ENCODE data around the gene MTUS2.

MTUS2 gene

GRCh38 chr13:29427937-29428309, 607.8 kb downstream of the MTUS2 start:
- Histone ChIP-seq H4K20me1 (ENCODE audit: control insufficient read depth, insufficient read depth, low read depth, low read length) (no peaks in the 10 kb centered on the region), H3F3A (ENCODE audit: control insufficient read depth, insufficient read depth) (no peaks in the 10 kb centered on the region), H3K36me3 (ENCODE audit: control insufficient read depth, low read length) (no peaks in the 10 kb centered on the region), H3K9me2 (replicated peaks; ENCODE audit: control insufficient read depth, low read length) (no peaks in the 10 kb centered on the region), H3K27ac (ENCODE audit: low read depth, low read length) (no peak overlapping the region), H3K9me3 (ENCODE audit: control insufficient read depth, insufficient read depth, low read length) (no peaks in the 10 kb centered on the region), H3K4me3 (ENCODE audit: low read length) (no peak overlapping the region), H3K79me2 (ENCODE audit: control insufficient read depth, low read length) (no peaks in the 10 kb centered on the region), H3K4me2 (ENCODE audit: low read length) (no peak overlapping the region), H3K4me1 (ENCODE audit: control insufficient read depth, low read length) (no peaks in the 10 kb centered on the region), H3K27me3 (ENCODE audit: control insufficient read depth, low read length) (peaks cover 30% of the 10 kb centered on the region)
- no peak for TF ChIP-seq CTCF (IDR thresholded peaks at IDR 0.05; ENCODE audit: low read depth, low read length, poor library complexity, severe bottlenecking)
- TF ChIP-seq EZH2phosphoT487 (IDR thresholded peaks at IDR 0.05; ENCODE audit: borderline replicate concordance, low read length) = no peak

DNA sequence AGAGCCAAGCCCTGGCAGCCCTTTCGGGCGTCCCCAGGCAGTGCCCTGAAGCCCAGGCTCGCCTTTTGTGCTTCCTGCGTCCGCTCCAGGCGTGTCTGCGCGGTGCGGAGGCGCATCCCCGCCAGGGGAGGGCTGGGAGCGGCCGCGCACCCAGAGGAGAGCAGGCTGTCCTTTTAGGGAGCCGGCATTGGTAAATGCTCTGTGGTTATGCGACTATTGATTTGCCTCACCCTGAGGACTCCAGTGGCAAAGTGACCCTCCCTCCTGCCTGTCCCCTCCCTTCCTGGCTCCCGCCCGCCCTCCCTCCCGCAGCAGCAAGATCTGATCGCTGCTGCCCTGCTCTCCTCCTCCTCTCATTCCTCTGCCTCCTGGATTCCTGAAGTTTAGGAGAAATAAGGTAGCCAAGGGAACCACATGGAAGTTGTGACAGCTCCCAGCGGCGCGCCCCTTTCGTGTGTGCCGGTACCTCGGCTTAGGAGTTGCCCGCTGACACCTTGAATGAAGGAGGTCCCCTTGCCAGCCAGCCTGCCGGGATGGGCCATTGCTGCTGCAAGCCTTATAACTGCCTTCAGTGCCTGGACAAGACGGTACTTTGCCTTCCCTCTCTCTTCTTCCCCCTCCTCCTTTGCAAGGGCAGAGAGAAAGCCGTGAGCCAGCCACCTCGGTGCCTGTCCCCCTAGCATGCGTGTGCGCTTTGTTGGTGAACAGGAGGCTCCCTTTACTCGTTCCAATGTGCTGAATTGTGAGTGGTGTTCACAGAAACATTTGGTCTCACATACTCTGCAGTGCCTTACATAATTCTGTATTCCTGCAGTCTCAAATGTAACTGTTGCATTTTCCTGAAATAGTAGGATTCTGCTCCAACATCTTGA, 608.4 kb downstream of the MTUS2 start:
- no peaks in the 10 kb centered on the region for H3F3A ChIP-seq (ENCODE audit: control insufficient read depth, insufficient read depth)
- no peaks in the 10 kb centered on the region for H3K79me2 ChIP-seq (ENCODE audit: control insufficient read depth, low read length)
- H3K4me1 ChIP-seq (ENCODE audit: control insufficient read depth, low read length) = no peaks in the 10 kb centered on the region
- no peak for TF ChIP-seq CTCF (IDR thresholded peaks at IDR 0.05; ENCODE audit: low read depth, low read length, poor library complexity, severe bottlenecking)
- peak; percentile 67; the same call in 1 of the 2 replicates for TF ChIP-seq EZH2phosphoT487 (IDR thresholded peaks at IDR 0.05; ENCODE audit: borderline replicate concordance, low read length)
- no peak overlapping the region for H3K4me3 ChIP-seq (ENCODE audit: low read length)
- H3K4me2 ChIP-seq (ENCODE audit: low read length) = no peak overlapping the region
- no peaks in the 10 kb centered on the region for H3K9me3 ChIP-seq (ENCODE audit: control insufficient read depth, insufficient read depth, low read length)
- no peaks in the 10 kb centered on the region for H3K9me2 ChIP-seq (replicated peaks; ENCODE audit: control insufficient read depth, low read length)
- H4K20me1 ChIP-seq (ENCODE audit: control insufficient read depth, insufficient read depth, low read depth, low read length) = no peaks in the 10 kb centered on the region
- peaks cover 30% of the 10 kb centered on the region for H3K27me3 ChIP-seq (ENCODE audit: control insufficient read depth, low read length)
- no peaks in the 10 kb centered on the region for H3K36me3 ChIP-seq (ENCODE audit: control insufficient read depth, low read length)
- H3K27ac ChIP-seq (ENCODE audit: low read depth, low read length) = no peak overlapping the region

DNA sequence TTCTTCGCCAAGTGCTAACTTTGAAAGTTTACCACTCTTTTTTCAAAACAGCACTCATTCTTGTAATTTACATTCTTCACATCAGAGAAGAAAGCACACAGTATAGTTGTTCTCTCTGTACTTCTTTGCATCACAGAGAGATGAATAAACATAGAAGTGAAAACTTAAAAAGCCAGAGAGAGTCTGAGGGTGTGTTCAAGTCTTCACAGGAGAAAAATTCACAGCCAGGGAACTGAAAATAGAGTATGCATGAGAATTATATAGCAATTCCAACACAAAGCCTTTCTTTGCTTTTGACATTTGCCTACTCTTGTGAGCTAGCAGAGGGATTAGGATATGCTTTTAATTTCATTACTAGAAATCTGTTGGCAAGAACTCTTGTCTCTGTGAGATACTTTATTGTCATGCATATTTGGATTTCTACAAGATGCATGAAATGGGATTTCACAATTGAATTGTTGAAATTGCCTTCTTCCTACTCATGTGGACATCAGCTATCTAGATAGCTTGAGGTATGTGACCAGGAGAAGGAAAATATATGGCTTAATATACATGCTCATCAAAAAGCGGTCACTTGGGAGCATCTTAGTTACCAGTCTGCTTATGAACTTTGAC, 609.3 kb downstream of the MTUS2 start:
- Histone ChIP-seq H3K79me2 (ENCODE audit: control insufficient read depth, low read length) (no peaks in the 10 kb centered on the region), H3K4me1 (ENCODE audit: control insufficient read depth, low read length) (0 out of 2 replicates have a peak, but pooled peaks cover 2% of the 10 kb centered on the region), H3K27ac (ENCODE audit: low read depth, low read length) (no peak overlapping the region), H3K4me3 (ENCODE audit: low read length) (no peak overlapping the region), H4K20me1 (ENCODE audit: control insufficient read depth, insufficient read depth, low read depth, low read length) (no peaks in the 10 kb centered on the region), H3K27me3 (ENCODE audit: control insufficient read depth, low read length) (peaks cover 30% of the 10 kb centered on the region), H3F3A (ENCODE audit: control insufficient read depth, insufficient read depth) (no peaks in the 10 kb centered on the region), H3K9me3 (ENCODE audit: control insufficient read depth, insufficient read depth, low read length) (no peaks in the 10 kb centered on the region), H3K4me2 (ENCODE audit: low read length) (no peak overlapping the region), H3K9me2 (replicated peaks; ENCODE audit: control insufficient read depth, low read length) (no peaks in the 10 kb centered on the region), H3K36me3 (ENCODE audit: control insufficient read depth, low read length) (no peaks in the 10 kb centered on the region)
- TF ChIP-seq CTCF (IDR thresholded peaks at IDR 0.05; ENCODE audit: low read depth, low read length, poor library complexity, severe bottlenecking) (no peak), EZH2phosphoT487 (IDR thresholded peaks at IDR 0.05; ENCODE audit: borderline replicate concordance, low read length) (no peak)

Measured in DOHH2 (cell line).